DND-41 (cell line): ENCODE results near the gene PPM1M.

Experiments used
- ATAC-seq: fragments of 200-7000 bp; cut with Tn5 transposase; 3 replicates; pipeline ENCODE4 v1.9.1; 2021; ENCODE audit warnings: low read depth; ENCODE audit not compliant: insufficient read depth
- DNase-seq: peaks from one replicate; pipeline ENCODE4 v3.0.0-alpha.2; 2020
- H2AFZ ChIP-seq: 2 replicates; pipeline ENCODE4 v1.6.0; 2012; ENCODE audit warnings: low read depth, low read length
- H3K27ac ChIP-seq: 2 replicates; pipeline ENCODE4 v1.5.1; 2012; ENCODE audit warnings: low read length, inconsistent platforms
- H3K27me3 ChIP-seq: fragments of 200-600 bp; sonication (generic); 2 replicates; pipeline ENCODE4 v1.6.0; 2012; ENCODE audit warnings: low read length, mild to moderate bottlenecking, inconsistent platforms; ENCODE audit not compliant: insufficient read depth, poor library complexity
- H3K36me3 ChIP-seq: 2 replicates; pipeline ENCODE4 v1.5.1; 2012; ENCODE audit warnings: low read length, inconsistent platforms; ENCODE audit not compliant: insufficient read depth
- H3K4me1 ChIP-seq: 2 replicates; pipeline ENCODE4 v1.5.1; 2012; ENCODE audit warnings: mild to moderate bottlenecking, low read length; ENCODE audit not compliant: insufficient read depth
- H3K4me2 ChIP-seq: 2 replicates; pipeline ENCODE4 v1.6.0; 2012; ENCODE audit warnings: mild to moderate bottlenecking, moderate library complexity, low read length, inconsistent platforms; ENCODE audit not compliant: insufficient read depth
- H3K4me3 ChIP-seq, 2 experiments: fragments of 200-600 bp in 1 of 2; shearing (Covaris generic) in 1 of 2; 2 replicates each; pipeline ENCODE4 v1.5.1; 2012 to 2016; ENCODE audit warnings: inconsistent platforms in 2 of 2, low read length in 2 of 2, mild to moderate bottlenecking in 2 of 2, low read depth in 1 of 2, moderate library complexity in 1 of 2
- H3K79me2 ChIP-seq: 2 replicates; pipeline ENCODE4 v1.6.0; 2012; ENCODE audit warnings: low read length, inconsistent platforms; ENCODE audit not compliant: insufficient read depth
- H3K9ac ChIP-seq: 2 replicates; pipeline ENCODE4 v1.6.0; 2012; ENCODE audit warnings: low read depth, mild to moderate bottlenecking, inconsistent platforms, low read length, moderate library complexity
- H3K9me3 ChIP-seq: 2 replicates; pipeline ENCODE4 v1.5.1; 2012; ENCODE audit warnings: low read length, moderate library complexity, mild to moderate bottlenecking, inconsistent platforms; ENCODE audit not compliant: insufficient read depth, severe bottlenecking
- H4K20me1 ChIP-seq: 2 replicates; pipeline ENCODE4 v1.6.0; 2012; ENCODE audit warnings: low read length; ENCODE audit not compliant: insufficient read depth
- CTCF ChIP-seq: IDR thresholded peaks from 2 replicates; pipeline ENCODE4 v1.5.1; 2012; ENCODE audit warnings: borderline replicate concordance, low read length, moderate library complexity, mild to moderate bottlenecking; ENCODE audit not compliant: poor library complexity, severe bottlenecking; ENCODE audit errors: extremely low read depth
- EZH2 ChIP-seq: IDR thresholded peaks from 3 replicates; pipeline ENCODE4 v1.6.1; 2012; ENCODE audit warnings: borderline replicate concordance, low read depth, mild to moderate bottlenecking, moderate library complexity, low read length, inconsistent platforms; ENCODE audit not compliant: severe bottlenecking

The PPM1M gene

GRCh38 chr3:52234516-52235447 lies 10.8 kb upstream of the PPM1M start:
- no peak for ATAC-seq
- Histone ChIP-seq H3K79me2 (peaks cover 68% of the 10 kb centered on the region), H3K27ac (no peak overlapping the region), H2AFZ (no peak overlapping the region), H3K4me3 (no peak overlapping the region), H3K9me3 (no peaks in the 10 kb centered on the region), H3K9ac (no peak overlapping the region), H3K27me3 (no peaks in the 10 kb centered on the region), H3K4me2 (no peak overlapping the region), H4K20me1 (peaks cover 55% of the 10 kb centered on the region), H3K4me1 (peaks cover 46% of the 10 kb centered on the region), H3K36me3 (peaks cover 53% of the 10 kb centered on the region)
- TF ChIP-seq EZH2 (no peak), CTCF (no peak)
- DNase-seq, result no peak

GRCh38 chr3:52236424-52236886 lies 9.1 kb upstream of the PPM1M start:
- no peaks in the 10 kb centered on the region for H3K9me3 ChIP-seq
- H2AFZ ChIP-seq, result no peak overlapping the region
- H3K9ac ChIP-seq, result no peak overlapping the region
- peaks cover 59% of the 10 kb centered on the region for H3K4me1 ChIP-seq
- H3K27ac ChIP-seq, result no peak overlapping the region
- ATAC-seq (no peak), DNase-seq (no peak)
- no peak overlapping the region for H3K4me2 ChIP-seq
- H3K4me3 ChIP-seq, result no peak overlapping the region
- H3K79me2 ChIP-seq, result peaks cover 76% of the 10 kb centered on the region
- H3K36me3 ChIP-seq, result peaks cover 36% of the 10 kb centered on the region
- peaks cover 44% of the 10 kb centered on the region for H4K20me1 ChIP-seq
- no peaks in the 10 kb centered on the region for H3K27me3 ChIP-seq
- TF ChIP-seq CTCF (no peak), EZH2 (no peak)

- H3K79me2 ChIP-seq, result peaks cover 69% of the 10 kb centered on the region
- DNase-seq (no peak), ATAC-seq (no peak)
- H3K4me2 ChIP-seq, result peak overlapping the region; percentile 91
- H3K4me1 ChIP-seq, result peaks cover 54% of the 10 kb centered on the region
- H3K27me3 ChIP-seq, result no peaks in the 10 kb centered on the region
- peak overlapping the region; percentile 86 for H3K27ac ChIP-seq
- TF ChIP-seq EZH2 (no peak), CTCF (no peak)
- H4K20me1 ChIP-seq, result peaks cover 37% of the 10 kb centered on the region
- H3K36me3 ChIP-seq, result peaks cover 30% of the 10 kb centered on the region
- peak overlapping the region; percentile 85; the same call in 1 of the 2 replicates for H3K9ac ChIP-seq
- H3K9me3 ChIP-seq, result no peaks in the 10 kb centered on the region
- H3K4me3 ChIP-seq, result peak overlapping the region in 1 of 2 experiments; percentile 25; a peak in 1 of 4 replicates
- H2AFZ ChIP-seq, result no peak overlapping the region
These were observed 8.4 kb upstream of the PPM1M start for GRCh38 chr3:52237006-52237656.
